Astrocyte (in vitro differentiated cells and primary cell): ENCODE data around the gene OR2Z1.

Experiments
- EZH2 ChIP-seq: IDR thresholded peaks from 2 replicates; pipeline ENCODE4 v1.6.1; 2012; ENCODE audit warnings: mild to moderate bottlenecking, low read length, inconsistent platforms; ENCODE audit not compliant: insufficient read depth
- TF ChIP-seq, protein P1 (sequence below): IDR thresholded peaks from 2 replicates; pipeline ENCODE4 v1.5.1; 2011; ENCODE audit warnings: low read depth, mild to moderate bottlenecking, inconsistent platforms, low read length, moderate library complexity; ENCODE audit not compliant: insufficient read depth

- TF ChIP-seq, protein P1, sequence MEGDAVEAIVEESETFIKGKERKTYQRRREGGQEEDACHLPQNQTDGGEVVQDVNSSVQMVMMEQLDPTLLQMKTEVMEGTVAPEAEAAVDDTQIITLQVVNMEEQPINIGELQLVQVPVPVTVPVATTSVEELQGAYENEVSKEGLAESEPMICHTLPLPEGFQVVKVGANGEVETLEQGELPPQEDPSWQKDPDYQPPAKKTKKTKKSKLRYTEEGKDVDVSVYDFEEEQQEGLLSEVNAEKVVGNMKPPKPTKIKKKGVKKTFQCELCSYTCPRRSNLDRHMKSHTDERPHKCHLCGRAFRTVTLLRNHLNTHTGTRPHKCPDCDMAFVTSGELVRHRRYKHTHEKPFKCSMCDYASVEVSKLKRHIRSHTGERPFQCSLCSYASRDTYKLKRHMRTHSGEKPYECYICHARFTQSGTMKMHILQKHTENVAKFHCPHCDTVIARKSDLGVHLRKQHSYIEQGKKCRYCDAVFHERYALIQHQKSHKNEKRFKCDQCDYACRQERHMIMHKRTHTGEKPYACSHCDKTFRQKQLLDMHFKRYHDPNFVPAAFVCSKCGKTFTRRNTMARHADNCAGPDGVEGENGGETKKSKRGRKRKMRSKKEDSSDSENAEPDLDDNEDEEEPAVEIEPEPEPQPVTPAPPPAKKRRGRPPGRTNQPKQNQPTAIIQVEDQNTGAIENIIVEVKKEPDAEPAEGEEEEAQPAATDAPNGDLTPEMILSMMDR: no peak
- TF ChIP-seq EZH2: no peak
Measured at GRCh38 chr19:8699908-8700307, 21.5 kb upstream of the OR2Z1 start.
